HG02678 (cell line): Measurements from ENCODE around the gene IPO13.

ENCODE experiments used
- ATAC-seq: cut with Tn5 transposase; IDR thresholded peaks from one replicate; pipeline ENCODE4 v1.9.1; 2021; ENCODE audit warnings: mild to moderate bottlenecking, moderate library complexity; ENCODE audit not compliant: unreplicated experiment

IPO13 gene, protein sequence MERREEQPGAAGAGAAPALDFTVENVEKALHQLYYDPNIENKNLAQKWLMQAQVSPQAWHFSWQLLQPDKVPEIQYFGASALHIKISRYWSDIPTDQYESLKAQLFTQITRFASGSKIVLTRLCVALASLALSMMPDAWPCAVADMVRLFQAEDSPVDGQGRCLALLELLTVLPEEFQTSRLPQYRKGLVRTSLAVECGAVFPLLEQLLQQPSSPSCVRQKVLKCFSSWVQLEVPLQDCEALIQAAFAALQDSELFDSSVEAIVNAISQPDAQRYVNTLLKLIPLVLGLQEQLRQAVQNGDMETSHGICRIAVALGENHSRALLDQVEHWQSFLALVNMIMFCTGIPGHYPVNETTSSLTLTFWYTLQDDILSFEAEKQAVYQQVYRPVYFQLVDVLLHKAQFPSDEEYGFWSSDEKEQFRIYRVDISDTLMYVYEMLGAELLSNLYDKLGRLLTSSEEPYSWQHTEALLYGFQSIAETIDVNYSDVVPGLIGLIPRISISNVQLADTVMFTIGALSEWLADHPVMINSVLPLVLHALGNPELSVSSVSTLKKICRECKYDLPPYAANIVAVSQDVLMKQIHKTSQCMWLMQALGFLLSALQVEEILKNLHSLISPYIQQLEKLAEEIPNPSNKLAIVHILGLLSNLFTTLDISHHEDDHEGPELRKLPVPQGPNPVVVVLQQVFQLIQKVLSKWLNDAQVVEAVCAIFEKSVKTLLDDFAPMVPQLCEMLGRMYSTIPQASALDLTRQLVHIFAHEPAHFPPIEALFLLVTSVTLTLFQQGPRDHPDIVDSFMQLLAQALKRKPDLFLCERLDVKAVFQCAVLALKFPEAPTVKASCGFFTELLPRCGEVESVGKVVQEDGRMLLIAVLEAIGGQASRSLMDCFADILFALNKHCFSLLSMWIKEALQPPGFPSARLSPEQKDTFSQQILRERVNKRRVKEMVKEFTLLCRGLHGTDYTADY

GRCh38 chr1:43946236-43947060, at the start of gene IPO13:
Gene IPO13, plus strand, starts transcription at chr1:43946950. Its CDS starts 651 bp downstream, at chr1:43947601.
- ATAC-seq: peak; percentile 94

DNA sequence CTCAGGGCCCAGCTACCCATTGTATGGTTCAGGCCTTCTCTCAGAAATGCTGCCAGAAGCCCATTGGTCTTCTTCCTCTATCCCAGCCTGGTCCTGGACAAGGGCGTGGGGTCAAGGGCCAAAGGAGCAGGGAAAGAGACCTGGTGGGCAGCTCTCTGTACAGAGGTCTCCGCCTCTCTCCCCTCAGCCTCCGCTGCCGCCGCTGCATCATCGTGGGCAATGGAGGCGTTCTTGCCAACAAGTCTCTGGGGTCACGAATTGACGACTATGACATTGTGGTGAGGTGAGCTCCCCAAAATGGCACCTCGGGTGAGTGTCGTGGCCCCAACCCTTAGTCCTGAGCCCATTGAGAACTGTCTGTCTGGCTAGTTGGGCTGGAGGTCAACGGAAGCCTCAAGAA, 47.8 kb upstream of the IPO13 start:
- ATAC-seq: no peak

DNA sequence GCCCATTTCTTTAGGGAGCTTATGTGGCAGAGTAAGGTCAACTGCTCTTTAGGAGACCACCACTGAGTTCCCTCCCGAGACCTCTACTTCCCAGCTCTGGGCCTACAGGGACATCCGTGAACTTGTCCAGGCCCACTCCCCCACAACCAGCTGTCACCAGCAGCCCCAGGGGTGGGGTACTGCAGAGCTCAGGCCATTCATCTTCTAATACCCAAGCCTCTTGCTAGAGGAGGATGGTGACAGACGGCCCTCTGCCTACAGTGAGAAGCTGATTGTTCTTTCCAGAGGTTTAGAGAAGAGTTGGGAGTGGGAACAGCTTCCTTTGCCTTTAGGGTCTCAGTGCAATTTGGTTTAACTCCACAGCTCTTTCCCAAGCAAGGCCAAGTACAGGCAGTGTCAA, 46.4 kb upstream of the IPO13 start:
- ATAC-seq: no peak

GRCh38 chr1:43901196-43901961, 45.4 kb upstream of the IPO13 start:
- no peak for ATAC-seq

DNA sequence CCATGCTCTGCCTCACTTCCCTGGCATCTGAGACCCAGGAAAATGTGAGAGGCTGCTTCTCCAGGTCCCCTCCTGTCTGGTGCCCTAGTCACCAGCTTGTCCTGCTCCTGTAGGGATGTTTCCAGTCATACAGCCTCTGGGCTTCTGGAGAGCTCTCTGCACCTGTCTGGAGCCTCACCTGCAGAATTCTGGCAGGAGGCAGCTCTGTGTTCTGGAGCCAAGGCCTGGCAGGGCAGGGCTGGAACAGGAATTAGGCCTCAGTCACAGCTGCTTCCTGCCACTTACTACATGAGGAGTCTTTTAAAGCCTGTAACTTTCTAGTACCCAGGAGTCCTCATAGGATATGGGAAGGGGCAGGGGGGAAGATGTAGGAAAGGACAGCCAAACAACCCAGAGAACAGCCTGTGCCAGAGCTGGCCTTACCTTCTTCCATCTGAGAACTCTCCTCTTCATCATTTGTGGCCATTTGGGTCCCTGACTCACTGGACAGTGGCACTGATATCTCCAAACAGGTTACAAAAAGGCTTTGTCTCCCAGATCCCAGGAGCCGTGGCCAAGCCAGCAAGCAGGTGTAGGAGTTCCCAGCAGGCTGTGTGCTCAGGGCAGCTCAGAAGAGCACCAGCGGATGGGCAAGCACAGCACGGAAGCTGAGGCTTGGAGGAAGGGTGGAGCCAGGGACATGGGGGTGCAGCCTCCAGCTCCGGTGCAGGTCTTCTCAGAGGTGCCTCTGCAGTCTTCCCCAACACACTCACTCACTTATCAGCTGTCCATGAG, 44.5 kb upstream of the IPO13 start:
- no peak for ATAC-seq

DNA sequence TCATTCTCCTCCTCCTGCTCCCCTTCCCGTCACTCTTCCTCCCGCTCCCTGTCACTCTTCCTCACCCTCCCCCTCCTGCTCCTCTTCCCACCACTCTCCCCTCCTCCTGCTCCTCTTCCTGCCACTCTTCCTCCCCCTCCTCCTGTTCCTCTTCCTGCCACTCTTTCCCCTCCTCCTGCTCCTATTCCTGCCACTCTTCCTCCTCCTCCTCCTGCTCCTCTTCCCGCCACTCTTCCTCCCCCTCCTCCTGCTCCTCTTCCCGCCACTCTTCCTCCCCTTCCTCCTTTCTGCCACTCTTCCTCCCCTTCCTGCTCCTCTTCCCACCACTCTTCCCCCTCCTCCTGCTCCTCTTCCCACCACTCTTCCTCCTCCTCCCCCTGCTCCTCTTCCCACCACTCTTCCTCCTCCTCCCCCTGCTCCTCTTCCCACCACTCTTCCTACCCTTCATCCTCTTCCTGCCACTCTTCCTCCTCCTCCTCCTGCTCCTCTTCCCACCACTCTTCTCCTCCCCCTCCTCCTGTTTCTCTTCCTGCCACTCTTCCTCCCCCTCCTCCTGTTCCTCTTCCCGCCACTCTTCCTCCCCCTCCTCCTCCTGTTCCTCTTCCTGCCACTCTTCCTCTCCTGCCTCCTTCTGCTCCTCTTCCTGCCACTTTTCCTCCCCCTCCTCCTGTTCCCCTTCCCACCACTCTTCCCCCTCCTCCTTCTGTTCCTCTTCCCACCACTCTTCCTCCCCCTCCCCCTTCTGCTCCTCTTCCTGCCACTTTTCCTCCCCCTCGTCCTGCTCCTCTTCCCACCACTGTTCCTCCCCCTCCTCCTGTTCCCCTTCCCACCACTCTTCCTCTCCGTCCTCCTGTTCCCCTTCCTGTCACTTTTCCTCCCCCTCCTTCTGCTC, 41.8 kb upstream of the IPO13 start:
- ATAC-seq: no peak

- ATAC-seq: no peak
These were observed 38.5 kb upstream of the IPO13 start for GRCh38 chr1:43908226-43908625.

DNA sequence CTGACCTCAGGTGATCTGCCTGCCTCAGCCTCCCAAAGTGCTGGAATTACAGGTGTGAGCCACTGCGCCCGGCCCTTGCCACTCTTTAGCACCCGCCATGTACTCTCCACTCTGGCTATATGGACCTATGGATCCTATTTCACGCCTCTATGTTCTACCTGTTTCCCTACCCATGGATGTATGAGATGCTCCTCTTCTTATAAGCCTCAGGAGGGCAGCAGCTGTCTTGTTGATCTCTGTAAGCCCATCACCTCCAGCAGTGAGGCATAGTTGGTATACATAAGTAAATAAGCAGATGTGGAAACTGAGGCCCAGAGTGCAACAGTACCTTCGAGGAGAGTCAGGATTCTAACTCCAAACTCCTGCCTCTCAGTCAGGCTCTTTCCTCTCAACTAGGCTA, 37.9 kb upstream of the IPO13 start:
- no peak for ATAC-seq

- no peak for ATAC-seq
These were observed 36.4 kb upstream of the IPO13 start for GRCh38 chr1:43910343-43910742.

- no peak for ATAC-seq
These were observed 34.1 kb upstream of the IPO13 start for GRCh38 chr1:43912607-43913006.

DNA sequence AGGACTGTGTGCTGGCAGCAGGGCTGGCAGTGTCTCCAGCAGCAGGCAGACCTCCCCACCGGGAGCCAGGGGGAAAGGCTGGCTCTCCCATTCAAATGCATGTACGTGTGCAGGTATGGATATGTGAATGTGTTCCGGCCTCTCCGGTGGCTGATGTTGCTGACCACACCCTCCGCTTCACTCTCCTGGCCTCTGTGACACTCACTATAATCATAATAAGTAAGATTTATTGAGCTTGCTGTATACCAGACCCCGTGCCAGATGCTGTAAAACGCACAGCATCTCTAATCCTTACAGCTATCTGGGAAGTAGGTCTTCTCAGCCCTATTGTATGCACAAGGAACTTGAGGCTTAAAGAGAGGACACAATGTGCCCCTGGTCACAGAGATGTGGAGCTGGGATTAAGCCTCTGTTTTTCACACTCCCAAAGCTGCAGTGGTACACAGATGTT, 33.7 kb upstream of the IPO13 start:
- ATAC-seq: no peak

DNA sequence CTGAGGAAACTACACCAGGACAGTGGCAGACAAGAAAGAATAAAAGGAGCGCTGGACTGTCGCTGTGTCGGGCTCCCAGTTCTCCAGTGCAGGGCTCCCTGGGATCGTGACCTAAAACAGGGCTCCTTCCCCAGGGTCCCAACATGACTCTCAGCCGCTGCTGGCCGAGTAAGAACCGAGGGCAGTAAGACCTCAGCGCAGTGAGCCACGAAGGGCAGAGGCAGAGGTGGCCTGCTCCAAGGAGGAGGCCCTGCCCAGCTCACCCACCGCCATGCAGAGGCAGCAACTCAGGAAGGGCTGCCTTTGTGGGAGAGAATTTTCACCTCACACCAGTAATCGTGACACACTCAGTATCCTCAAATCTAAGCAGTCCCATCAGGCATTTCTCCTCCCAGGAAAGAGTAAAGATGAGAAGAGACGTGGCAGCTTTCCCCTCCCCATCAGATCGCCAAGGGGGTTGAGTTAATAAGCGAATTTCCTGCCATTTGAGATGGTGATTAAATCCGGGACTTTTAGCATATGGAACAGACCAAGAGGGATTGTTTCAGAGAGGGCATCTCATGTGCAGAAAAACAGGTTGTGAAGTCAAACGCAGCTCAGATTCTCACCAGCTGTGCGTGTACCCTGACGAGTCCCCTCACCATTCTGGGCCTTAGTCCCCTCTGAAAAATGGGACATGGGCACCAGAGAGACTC, 32.9 kb upstream of the IPO13 start:
- no peak for ATAC-seq

- ATAC-seq: no peak
These were observed 31.9 kb upstream of the IPO13 start for GRCh38 chr1:43914576-43915525.

DNA sequence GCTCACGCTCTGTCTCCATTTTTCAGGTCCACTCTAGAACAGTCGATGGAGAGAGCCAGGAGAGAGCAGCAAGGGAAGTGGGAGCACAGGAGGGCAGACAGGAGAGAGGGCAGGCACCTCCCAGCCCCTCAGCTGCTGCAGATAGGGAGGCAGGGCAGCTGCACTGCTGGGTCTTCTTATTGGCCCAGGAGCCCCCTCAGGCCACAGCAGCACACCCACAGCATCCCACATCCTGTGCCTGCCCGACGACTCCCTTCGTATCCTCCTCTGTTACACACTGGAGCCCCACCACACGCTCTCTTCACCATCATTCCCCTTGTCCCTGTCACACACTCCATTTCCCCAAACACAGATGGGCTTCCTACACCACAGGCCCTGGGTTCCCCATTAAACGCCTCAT, 26.8 kb upstream of the IPO13 start:
- ATAC-seq: no peak

DNA sequence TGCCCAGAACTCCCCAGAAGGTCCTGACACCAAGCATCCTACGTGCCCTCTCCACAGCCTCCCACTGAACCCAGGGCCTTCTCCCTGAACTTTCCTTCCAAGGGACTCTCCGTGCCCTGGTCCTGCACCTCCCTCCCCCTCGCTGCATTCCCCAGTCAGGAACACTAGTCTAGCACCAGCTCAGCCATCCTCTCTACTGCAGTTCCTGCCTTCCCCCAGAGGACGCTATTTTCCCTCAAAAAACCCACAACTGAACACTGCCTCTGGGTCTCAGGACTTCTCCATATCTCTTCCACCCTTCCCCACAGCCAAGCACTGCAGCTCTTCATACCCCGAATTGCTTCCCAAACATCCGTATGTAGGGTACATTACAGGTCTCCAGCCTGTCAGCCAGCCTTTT, 25.7 kb upstream of the IPO13 start:
- no peak for ATAC-seq

- ATAC-seq: no peak
These were observed 22.2 kb upstream of the IPO13 start for GRCh38 chr1:43924516-43924915.

DNA sequence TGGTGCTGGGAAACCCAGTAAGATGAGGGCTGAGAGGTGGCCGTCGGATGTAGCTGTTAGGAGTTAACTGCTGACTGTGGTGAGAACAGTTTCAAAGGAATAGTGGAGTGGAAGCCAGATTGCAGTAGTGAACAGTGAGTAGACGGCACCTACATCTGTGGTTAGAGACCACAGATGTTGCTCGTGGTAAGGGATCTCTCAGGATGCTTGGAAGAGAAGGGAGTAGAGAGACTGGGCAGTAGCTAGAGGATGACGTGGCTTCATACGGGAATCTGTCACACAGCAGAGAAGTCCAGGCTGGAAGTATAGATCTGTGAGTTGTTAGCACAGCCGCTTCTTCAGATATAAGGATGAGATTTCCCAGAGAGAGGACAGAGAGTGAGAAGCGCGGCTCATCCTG, 20.9 kb upstream of the IPO13 start:
- no peak for ATAC-seq
